IMR-90 (cell line): ENCODE results near the gene ZNF563.

Experiments
- MAZ ChIP-seq: IDR thresholded peaks from 2 replicates; pipeline ENCODE4 v1.6.1; 2012; ENCODE audit warnings: low read depth, mild to moderate bottlenecking, low read length, improper control_type of control experiment, moderate library complexity, borderline replicate concordance
- RFX5 ChIP-seq: IDR thresholded peaks from 2 replicates; pipeline ENCODE4 v1.8.0; 2012; ENCODE audit warnings: low read depth, mild to moderate bottlenecking, low read length, moderate library complexity
- TF ChIP-seq, protein P1 (sequence below): conservative IDR thresholded peaks from 2 replicates; pipeline ENCODE4 v1.5.1; 2012; ENCODE audit warnings: mild to moderate bottlenecking, low read depth, low read length, improper control_type of control experiment

DNA sequence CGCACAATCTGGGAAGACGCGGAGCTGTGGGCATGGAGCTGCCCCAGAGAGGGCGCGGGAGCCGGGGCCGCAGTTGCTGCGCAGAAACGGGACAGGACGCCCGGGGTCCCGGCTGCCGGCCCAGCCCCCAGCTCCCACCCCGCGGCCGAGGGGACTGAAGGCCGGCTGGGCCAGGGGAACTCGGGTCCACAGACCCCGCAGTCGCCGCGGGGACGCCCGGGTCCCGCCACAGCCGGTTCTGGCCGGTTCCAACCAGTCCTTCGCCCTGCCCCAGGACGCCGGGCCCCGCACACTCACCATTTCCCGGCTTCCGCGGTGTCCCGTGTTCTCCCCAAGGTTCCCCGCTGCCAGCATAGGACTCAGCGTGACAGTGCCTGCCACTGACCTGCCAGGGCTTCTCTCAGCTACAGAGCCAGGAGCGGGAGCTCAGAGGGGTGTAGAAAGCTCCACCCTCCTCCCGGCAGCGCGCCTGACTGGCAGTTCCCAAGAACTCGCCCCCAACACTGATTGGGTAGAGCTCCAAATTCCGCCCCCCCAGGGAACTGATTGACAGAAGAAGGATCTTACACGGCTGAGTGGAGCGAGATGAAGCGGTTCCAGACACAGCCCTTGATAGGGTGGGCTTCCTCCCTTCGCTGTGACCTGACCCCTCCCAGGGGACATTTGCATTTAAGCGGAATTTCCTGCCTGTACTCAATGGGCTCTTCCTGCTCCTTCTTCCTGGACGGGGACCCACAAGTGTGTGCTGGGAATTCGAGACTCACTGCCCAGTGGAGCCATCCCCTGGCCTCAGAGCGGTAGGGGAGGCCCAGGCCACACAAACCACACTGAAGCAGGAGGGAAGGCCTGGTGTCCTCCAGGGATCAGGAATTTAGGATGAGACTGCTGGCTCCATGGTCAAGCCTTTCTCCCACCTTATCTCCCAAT lies 32.1 kb upstream of the ZNF563 start, which contains the start of gene ZNF442:
- peak; percentile 86; the same call in 1 of the 2 replicates for TF ChIP-seq MAZ
- TF ChIP-seq, protein P1, sequence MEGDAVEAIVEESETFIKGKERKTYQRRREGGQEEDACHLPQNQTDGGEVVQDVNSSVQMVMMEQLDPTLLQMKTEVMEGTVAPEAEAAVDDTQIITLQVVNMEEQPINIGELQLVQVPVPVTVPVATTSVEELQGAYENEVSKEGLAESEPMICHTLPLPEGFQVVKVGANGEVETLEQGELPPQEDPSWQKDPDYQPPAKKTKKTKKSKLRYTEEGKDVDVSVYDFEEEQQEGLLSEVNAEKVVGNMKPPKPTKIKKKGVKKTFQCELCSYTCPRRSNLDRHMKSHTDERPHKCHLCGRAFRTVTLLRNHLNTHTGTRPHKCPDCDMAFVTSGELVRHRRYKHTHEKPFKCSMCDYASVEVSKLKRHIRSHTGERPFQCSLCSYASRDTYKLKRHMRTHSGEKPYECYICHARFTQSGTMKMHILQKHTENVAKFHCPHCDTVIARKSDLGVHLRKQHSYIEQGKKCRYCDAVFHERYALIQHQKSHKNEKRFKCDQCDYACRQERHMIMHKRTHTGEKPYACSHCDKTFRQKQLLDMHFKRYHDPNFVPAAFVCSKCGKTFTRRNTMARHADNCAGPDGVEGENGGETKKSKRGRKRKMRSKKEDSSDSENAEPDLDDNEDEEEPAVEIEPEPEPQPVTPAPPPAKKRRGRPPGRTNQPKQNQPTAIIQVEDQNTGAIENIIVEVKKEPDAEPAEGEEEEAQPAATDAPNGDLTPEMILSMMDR: peak; percentile 66
- TF ChIP-seq RFX5: no peak
